Body of pancreas (tissue), 4 donors: ENCODE results near the gene RAET1G.

ENCODE experiments used
- POLR2A ChIP-seq, 3 donors: fragments of 450-650 bp; IDR thresholded peaks; one replicate each; pipeline ENCODE4 v1.6.1; 2016; ENCODE audit warnings: antibody characterized with exemption in 3 of 3, mild to moderate bottlenecking in 2 of 3
- TF ChIP-seq, protein P1 (sequence below), 7 experiments: fragments of 450-650 bp in 4 of 7; fragments of 200-600 bp in 3 of 7; sonication (generic) in 3 of 7; IDR thresholded peaks; one replicate each; pipeline ENCODE4 v1.5.1; 2016 to 2019; ENCODE audit warnings: antibody characterized with exemption in 7 of 7

DNA sequence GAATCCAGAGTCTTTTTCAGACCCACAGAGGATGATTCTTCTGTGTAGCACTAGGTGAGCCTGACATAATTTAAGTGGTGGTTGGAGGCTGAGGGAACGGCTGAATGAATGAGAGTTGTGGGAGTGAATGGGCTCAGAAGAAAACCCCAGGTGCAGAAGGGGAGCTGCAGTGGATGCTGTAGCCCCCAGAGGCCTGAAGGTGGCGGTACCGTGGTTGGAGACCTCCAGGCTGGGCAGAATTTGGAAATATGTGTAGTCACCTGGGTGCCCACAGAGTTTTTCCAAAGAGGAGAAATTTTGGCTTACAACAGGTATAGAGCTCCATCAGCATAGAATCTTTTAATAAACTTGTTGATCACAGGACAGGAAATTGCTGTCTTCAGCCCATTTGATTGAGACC lies 6.5 kb upstream of the RAET1G start:
- TF ChIP-seq, protein P1, sequence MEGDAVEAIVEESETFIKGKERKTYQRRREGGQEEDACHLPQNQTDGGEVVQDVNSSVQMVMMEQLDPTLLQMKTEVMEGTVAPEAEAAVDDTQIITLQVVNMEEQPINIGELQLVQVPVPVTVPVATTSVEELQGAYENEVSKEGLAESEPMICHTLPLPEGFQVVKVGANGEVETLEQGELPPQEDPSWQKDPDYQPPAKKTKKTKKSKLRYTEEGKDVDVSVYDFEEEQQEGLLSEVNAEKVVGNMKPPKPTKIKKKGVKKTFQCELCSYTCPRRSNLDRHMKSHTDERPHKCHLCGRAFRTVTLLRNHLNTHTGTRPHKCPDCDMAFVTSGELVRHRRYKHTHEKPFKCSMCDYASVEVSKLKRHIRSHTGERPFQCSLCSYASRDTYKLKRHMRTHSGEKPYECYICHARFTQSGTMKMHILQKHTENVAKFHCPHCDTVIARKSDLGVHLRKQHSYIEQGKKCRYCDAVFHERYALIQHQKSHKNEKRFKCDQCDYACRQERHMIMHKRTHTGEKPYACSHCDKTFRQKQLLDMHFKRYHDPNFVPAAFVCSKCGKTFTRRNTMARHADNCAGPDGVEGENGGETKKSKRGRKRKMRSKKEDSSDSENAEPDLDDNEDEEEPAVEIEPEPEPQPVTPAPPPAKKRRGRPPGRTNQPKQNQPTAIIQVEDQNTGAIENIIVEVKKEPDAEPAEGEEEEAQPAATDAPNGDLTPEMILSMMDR (IDR thresholded peaks at IDR 0.05): peak in 2 of 7 experiments; percentile 8 to 21
- no peak for TF ChIP-seq POLR2A (IDR thresholded peaks at IDR 0.05)
